Renal cortical epithelial cell (primary cell): ENCODE measurements around the gene SENP7. TPM values are rescaled to one million over a fixed set of nuclear protein-coding genes. Genes with fewer than 3 reads are reported as not detected.
"Not testable (repeated sequence)": the region's sequence is repeated elsewhere in the genome, so short reads cannot be mapped to it uniquely, and the experiment has no call there.

Experiments
- DNase-seq: peaks from one replicate; pipeline ENCODE4 v3.0.0-alpha.2; 2011; ENCODE audit warnings: low read depth
- total RNA-seq: library from RNA; depleted of rRNA; stranded (reverse); fragments of >200 nt; gene quantifications from 2 replicates; pipeline ENCODE4 v1.2.3, GENCODE V29; 2014

SENP7 gene, protein sequence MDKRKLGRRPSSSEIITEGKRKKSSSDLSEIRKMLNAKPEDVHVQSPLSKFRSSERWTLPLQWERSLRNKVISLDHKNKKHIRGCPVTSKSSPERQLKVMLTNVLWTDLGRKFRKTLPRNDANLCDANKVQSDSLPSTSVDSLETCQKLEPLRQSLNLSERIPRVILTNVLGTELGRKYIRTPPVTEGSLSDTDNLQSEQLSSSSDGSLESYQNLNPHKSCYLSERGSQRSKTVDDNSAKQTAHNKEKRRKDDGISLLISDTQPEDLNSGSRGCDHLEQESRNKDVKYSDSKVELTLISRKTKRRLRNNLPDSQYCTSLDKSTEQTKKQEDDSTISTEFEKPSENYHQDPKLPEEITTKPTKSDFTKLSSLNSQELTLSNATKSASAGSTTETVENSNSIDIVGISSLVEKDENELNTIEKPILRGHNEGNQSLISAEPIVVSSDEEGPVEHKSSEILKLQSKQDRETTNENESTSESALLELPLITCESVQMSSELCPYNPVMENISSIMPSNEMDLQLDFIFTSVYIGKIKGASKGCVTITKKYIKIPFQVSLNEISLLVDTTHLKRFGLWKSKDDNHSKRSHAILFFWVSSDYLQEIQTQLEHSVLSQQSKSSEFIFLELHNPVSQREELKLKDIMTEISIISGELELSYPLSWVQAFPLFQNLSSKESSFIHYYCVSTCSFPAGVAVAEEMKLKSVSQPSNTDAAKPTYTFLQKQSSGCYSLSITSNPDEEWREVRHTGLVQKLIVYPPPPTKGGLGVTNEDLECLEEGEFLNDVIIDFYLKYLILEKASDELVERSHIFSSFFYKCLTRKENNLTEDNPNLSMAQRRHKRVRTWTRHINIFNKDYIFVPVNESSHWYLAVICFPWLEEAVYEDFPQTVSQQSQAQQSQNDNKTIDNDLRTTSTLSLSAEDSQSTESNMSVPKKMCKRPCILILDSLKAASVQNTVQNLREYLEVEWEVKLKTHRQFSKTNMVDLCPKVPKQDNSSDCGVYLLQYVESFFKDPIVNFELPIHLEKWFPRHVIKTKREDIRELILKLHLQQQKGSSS
- 11.1 and 16.4 TPM in 2 replicates for total RNA-seq

DNA sequence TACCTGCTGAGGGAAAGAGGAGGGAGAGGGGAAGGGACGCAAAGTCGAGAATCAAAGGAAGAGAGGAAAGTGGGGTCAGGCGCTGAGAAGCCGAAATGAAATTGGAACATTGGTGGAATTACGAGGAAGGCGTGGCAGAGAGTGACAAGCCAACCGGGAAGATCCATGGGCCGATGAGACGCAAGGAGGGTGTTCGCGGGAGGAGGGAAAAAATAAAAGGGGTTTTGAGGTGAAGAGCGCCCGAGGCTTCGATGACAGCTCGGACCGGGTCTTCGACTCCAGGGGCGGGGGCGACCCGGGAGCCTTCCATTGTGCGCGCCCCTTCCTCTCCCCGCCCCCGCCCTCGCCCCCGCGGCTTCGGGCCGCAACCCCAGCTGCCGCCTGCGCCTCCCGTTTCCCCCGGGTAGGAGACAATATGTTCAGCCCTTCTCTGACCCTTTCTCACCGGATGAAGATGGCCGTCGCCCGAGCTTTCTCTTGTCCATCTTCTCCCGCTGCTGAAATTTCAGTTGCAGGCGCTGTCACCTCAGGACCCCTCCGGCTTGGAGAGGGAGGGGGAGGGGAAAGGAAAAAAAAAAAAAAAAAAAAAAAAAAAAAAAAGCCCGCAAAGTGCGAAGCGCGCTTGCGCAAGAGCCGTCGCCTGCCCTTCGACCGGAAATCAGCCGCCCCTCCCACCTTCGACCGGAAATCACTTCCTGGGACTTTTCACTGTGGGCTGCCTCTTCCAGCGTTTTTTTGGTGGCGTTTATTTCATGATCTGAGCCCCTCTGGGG lies at the start of gene SENP7:
TSS of gene SENP7 (minus strand) at position 567 of the 773 bp plus-strand sequence. CDS start at position 485, 82 bp downstream.
- peak; percentile 68 for DNase-seq

- DNase-seq: peak; percentile 86
These were observed 48.8 kb upstream of the SENP7 start, which contains the start of gene TRMT10C for GRCh38 chr3:101561630-101562328. TSS of gene TRMT10C (plus strand) at chr3:101561868. CDS start at chr3:101564782, 2,914 bp downstream.

- DNase-seq: no peak
These were observed 43.1 kb upstream of the SENP7 start for GRCh38 chr3:101556064-101556463.

GRCh38 chr3:101553381-101553780 lies 40.4 kb upstream of the SENP7 start:
- not testable (repeated sequence) for DNase-seq

- DNase-seq: not testable (repeated sequence)
These were observed 38.5 kb upstream of the SENP7 start for GRCh38 chr3:101551359-101552081.

GRCh38 chr3:101549473-101549872 lies 36.5 kb upstream of the SENP7 start:
- no peak for DNase-seq

- DNase-seq: no peak
These were observed 35.6 kb upstream of the SENP7 start for GRCh38 chr3:101548527-101549105.

DNA sequence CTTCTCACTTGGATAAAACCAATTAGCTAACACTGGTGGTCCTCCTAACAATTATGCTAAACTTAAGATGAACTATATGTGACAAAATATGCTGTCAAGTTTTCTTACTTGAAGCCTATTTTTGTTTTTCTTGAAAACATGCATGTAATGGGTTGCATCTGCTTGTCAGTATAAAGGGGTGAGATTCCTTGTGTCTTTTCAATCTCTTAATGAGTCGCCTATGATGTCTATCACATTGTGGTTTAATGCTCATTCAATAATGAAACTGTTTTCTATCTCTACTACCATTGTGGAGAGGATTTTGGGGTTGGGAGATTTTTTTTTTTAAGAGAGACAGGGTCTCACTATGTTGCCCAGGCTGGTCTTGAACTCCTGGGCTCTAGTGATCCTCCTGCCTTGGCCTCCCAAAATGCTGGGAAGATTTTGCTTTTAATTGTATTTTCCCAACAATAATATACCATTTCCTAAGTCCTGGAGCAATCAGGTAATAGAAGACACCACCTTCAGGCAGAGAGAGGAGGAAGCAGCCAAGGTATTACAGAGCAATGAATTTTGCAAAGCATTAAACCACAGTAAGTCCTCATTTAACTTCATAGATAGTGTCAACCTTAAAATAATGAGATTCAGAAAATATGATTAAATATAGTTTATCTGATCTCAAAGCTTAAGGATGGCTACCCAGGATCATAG lies 31.3 kb upstream of the SENP7 start:
- DNase-seq: peak; percentile 16

DNA sequence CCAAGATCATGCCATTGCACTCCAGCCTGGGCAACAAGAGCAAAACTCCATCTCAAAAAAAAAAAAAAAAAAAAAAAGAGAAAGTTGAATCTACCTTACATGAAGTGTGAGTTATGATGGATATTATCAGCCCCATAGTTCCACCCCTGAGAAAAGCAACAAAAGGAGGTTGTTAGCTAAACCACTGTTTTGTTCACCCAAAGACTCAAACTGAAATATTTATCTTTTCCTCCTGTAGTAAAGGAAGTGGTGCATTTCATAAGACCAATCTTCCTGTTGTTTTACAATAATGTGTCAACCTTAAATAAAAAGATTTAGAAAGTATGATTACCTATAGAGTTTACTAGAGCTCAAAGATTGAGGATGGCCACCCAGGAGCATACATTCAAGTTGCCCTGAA lies 29.9 kb upstream of the SENP7 start:
- no peak for DNase-seq

- DNase-seq: not testable (repeated sequence)
These were observed 23.9 kb upstream of the SENP7 start for GRCh38 chr3:101536955-101537354.

GRCh38 chr3:101536266-101536665 lies 23.3 kb upstream of the SENP7 start:
- DNase-seq: no peak

DNA sequence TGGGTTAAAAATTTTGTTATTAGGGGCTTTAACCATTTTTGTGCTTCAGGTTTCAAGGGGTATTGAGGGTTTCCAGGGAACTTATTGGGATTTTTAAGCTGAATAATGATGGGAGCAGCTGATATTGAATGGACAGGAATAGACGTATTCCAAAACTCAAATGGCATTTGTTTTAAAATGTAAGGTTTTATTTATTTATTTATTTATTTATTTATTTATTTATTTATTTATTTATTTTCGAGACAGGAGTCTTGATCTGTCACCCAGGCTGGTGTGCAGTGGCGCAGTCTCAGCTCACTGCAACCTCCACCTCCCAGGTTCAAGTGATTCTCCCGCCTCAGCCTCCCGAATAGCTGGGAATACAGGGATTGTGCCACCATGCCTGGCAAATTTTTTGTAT lies 22.2 kb upstream of the SENP7 start:
- DNase-seq: no peak

DNA sequence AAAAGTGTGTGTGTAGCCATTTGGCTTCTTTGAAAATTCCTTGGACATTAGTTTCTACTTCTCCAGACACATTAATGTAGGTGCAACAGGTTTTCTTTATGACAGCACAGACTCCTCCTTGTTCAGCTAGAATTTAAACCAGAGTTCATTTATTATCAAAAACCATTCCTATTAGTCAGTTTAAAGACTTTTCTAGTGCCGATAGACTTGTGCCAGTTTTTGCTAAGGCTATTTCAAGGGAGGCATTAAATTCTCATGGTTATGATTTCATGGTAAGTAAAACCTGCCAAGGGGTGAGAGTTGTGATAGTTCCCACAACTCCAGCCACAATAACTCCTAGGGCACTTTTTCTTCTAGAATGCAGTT lies 20.6 kb upstream of the SENP7 start:
- no peak for DNase-seq

GRCh38 chr3:101532783-101533602 lies 20.0 kb upstream of the SENP7 start:
- no peak for DNase-seq

- peak; percentile 11 for DNase-seq
These were observed 18.6 kb upstream of the SENP7 start for GRCh38 chr3:101531473-101532086.

GRCh38 chr3:101530686-101531047 lies 17.7 kb upstream of the SENP7 start:
- no peak for DNase-seq

DNA sequence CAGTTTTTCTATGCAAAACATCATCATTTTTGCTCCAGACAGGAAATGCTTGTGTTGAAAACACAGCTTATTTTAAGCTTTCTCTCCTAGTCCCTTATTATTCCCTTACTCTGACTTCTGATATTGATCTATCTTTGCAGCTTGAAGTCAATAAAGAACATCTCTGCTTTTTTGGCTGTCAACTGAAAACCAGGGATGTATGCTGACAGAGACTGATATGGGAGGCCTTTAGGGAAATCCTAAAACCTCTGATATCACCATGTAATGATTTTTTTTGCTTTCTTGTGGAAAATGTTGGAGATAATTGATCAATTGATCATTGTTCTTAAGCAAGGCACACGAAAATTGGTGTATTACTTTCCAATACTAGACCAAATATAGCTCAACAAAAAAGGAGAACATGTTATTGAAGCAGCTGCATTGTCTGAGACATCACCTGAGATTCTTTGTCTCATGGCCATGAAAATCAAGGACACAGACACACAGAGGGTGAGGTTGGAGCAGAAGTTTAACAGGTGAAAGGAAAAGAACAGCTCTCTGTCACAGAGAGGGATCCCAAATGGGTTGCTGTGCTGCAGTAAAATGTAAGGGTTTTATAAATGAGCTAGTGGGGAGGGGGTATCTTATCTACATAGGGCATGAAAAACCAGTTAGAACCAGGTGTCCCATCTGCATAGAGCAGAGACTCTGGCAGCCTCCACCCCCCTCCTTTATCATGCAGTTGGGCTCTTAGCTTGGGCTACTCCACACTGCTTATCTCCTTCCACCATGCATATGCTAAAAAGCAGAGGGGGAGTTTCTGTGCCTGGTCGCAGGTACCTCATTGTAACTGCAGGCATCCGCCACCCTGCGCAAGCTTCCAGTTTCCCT lies 17.0 kb upstream of the SENP7 start:
- DNase-seq: no peak
